ENCODE measurements around the gene PCDHGB3. TPM values are rescaled to one million over a fixed set of nuclear protein-coding genes. Genes with fewer than 3 reads are reported as not detected.

PCDHGB3 gene
- total RNA-seq, 5 donors from 2014 or later (not counting 1 experiment from before 2014, with no cell fraction given) = 0.20 to 0.85 (median 0.41) TPM

GRCh38 chr5:141363952-141364660 is 5.9 kb upstream of the PCDHGB3 start, which contains the start of gene PCDHGA5:
Gene PCDHGA5, plus strand, starts transcription at chr5:141364162. Its CDS starts 169 bp downstream, at chr5:141364331.
- Histone ChIP-seq H3K27ac (ENCODE audit: low read length) (no peak within 1 kb of the TSS), H3K4me1 (ENCODE audit: control insufficient read depth in 1 of 2, extremely low read depth in 1 of 2, insufficient read depth in 2 of 2, low read length in 2 of 2) (no peaks in the 10 kb centered on the region), H3K9me3 (peaks cover 11% of the 10 kb centered on the region), H3K36me3 (ENCODE audit: control insufficient read depth in 2 of 2, extremely low read depth in 1 of 2, insufficient read depth in 1 of 2, low read length in 1 of 2) (peaks cover 0 to 4% of the 10 kb centered on the region in 2 donors), H3K4me3 (ENCODE audit: control insufficient read depth in 1 of 2, extremely low read depth in 1 of 2, low read length in 1 of 2) (peak within 1 kb of the TSS in 1 of 2 donors; percentile 44), H3K27me3 (replicated peaks in 1 of 2; ENCODE audit: control insufficient read depth in 2 of 2, extremely low read depth in 1 of 2, insufficient read depth in 2 of 2, low read length in 1 of 2) (peaks cover 39 to 48% of the 10 kb centered on the region in 2 experiments)
- POLR2A ChIA-PET = no interaction called here
- WGBS (ENCODE audit: insufficient coverage) = 36% methylated on average over 27 of the region's 34 CpGs
- DNase-seq (no peak), ATAC-seq (replicated peaks in 1 of 4) (no peak)
- peaks cover 19 to 44% (median 41%) of the 10 kb centered on the region in 3 donors for H3K9me3 Mint-ChIP-seq
- no peak within 1 kb of the TSS for H3K27ac Mint-ChIP-seq
- peaks cover 66 to 84% of the 10 kb centered on the region in 2 donors for H3K27me3 Mint-ChIP-seq
- H3K4me1 Mint-ChIP-seq = peaks cover 0 to 2% (median 0%) of the 10 kb centered on the region in 3 donors
- H3K4me3 Mint-ChIP-seq = peak within 1 kb of the TSS in 1 of 3 donors; percentile 11
- H3K36me3 Mint-ChIP-seq = peaks cover 20% of the 10 kb centered on the region
- CTCF ChIA-PET = no interaction called here

GRCh38 chr5:141366016-141366896 is 3.8 kb upstream of the PCDHGB3 start:
- H3K27ac ChIP-seq (ENCODE audit: low read length) = no peak overlapping the region
- Mint-ChIP-seq H3K4me1 (peaks cover 7 to 8% (median 7%) of the 10 kb centered on the region in 3 donors), H3K27me3 (peaks cover 66 to 83% of the 10 kb centered on the region in 2 donors), H3K36me3 (peaks cover 12% of the 10 kb centered on the region), H3K4me3 (no peak overlapping the region), H3K27ac (no peak overlapping the region), H3K9me3 (peaks cover 13 to 33% (median 28%) of the 10 kb centered on the region in 3 donors)
- no peak for ATAC-seq (replicated peaks in 1 of 4)
- peaks cover 0 to 8% of the 10 kb centered on the region in 2 donors for H3K36me3 ChIP-seq (ENCODE audit: control insufficient read depth in 2 of 2, extremely low read depth in 1 of 2, insufficient read depth in 1 of 2, low read length in 1 of 2)
- peaks cover 38 to 53% of the 10 kb centered on the region in 2 experiments for H3K27me3 ChIP-seq (replicated peaks in 1 of 2; ENCODE audit: control insufficient read depth in 2 of 2, extremely low read depth in 1 of 2, insufficient read depth in 2 of 2, low read length in 1 of 2)
- 52% methylated on average over 42 of the region's 46 CpGs for WGBS (ENCODE audit: insufficient coverage)
- H3K4me1 ChIP-seq (ENCODE audit: control insufficient read depth in 1 of 2, extremely low read depth in 1 of 2, insufficient read depth in 2 of 2, low read length in 2 of 2) = peaks cover 0 to 4% of the 10 kb centered on the region in 2 experiments
- ChIA-PET POLR2A (no interaction called here), CTCF (no interaction called here)
- H3K4me3 ChIP-seq (ENCODE audit: control insufficient read depth in 1 of 2, extremely low read depth in 1 of 2, low read length in 1 of 2) = peak overlapping the region in 1 of 2 donors; percentile 32
- peaks cover 11% of the 10 kb centered on the region for H3K9me3 ChIP-seq
- DNase-seq = no peak

- H3K27me3 ChIP-seq (replicated peaks in 1 of 2; ENCODE audit: control insufficient read depth in 2 of 2, extremely low read depth in 1 of 2, insufficient read depth in 2 of 2, low read length in 1 of 2) = peaks cover 22 to 61% of the 10 kb centered on the region in 2 experiments
Measured at GRCh38 chr5:141371572-141372475, 1.8 kb downstream of the PCDHGB3 start.

GRCh38 chr5:141373673-141374317 is 3.8 kb downstream of the PCDHGB3 start, which contains the start of gene PCDHGA6:
Gene PCDHGA6, plus strand, starts transcription at chr5:141373891. Its CDS starts 193 bp downstream, at chr5:141374084.
- Histone ChIP-seq H3K27ac (ENCODE audit: low read length) (no peak within 1 kb of the TSS), H3K27me3 (replicated peaks in 1 of 2; ENCODE audit: control insufficient read depth in 2 of 2, extremely low read depth in 1 of 2, insufficient read depth in 2 of 2, low read length in 1 of 2) (peaks cover 19 to 65% of the 10 kb centered on the region in 2 experiments), H3K36me3 (ENCODE audit: control insufficient read depth in 2 of 2, extremely low read depth in 1 of 2, insufficient read depth in 1 of 2, low read length in 1 of 2) (peaks cover 0 to 4% of the 10 kb centered on the region in 2 donors), H3K4me1 (ENCODE audit: control insufficient read depth in 1 of 2, extremely low read depth in 1 of 2, insufficient read depth in 2 of 2, low read length in 2 of 2) (peaks cover 0 to 7% of the 10 kb centered on the region in 2 experiments), H3K4me3 (ENCODE audit: control insufficient read depth in 1 of 2, extremely low read depth in 1 of 2, low read length in 1 of 2) (peak within 1 kb of the TSS in 1 of 2 donors; percentile 55), H3K9me3 (peaks cover 11% of the 10 kb centered on the region)
- no peak for ATAC-seq (replicated peaks in 1 of 4)
- H3K4me3 Mint-ChIP-seq = peak within 1 kb of the TSS; percentile 25 to 42 (median 32)
- H3K27me3 Mint-ChIP-seq = peaks cover 47 to 67% of the 10 kb centered on the region in 2 donors
- no peak within 1 kb of the TSS for H3K27ac Mint-ChIP-seq
- H3K4me1 Mint-ChIP-seq = peaks cover 7 to 9% (median 8%) of the 10 kb centered on the region in 3 donors
- peak in 1 of 35 experiments; percentile 20 for DNase-seq
- ChIA-PET POLR2A (no interaction called here), CTCF (interaction anchor here in 1 of 2 donors (0.8 kb wide), 1 partner anchor 56 kb away, joined by 3 read pairs; no protein-coding TSS in a partner anchor)
- peaks cover 7% of the 10 kb centered on the region for H3K36me3 Mint-ChIP-seq
- peaks cover 5 to 27% (median 23%) of the 10 kb centered on the region in 3 donors for H3K9me3 Mint-ChIP-seq
- WGBS (ENCODE audit: insufficient coverage) = 50% methylated on average over 24 of the region's 27 CpGs

More at GRCh38 chr5:141371572-141372475, 1.8 kb downstream of the PCDHGB3 start:
- H3K9me3 Mint-ChIP-seq = peaks cover 5 to 25% (median 20%) of the 10 kb centered on the region in 3 donors
- peaks cover 6% of the 10 kb centered on the region for H3K36me3 Mint-ChIP-seq
- H3K36me3 ChIP-seq (ENCODE audit: control insufficient read depth in 2 of 2, extremely low read depth in 1 of 2, insufficient read depth in 1 of 2, low read length in 1 of 2) = peaks cover 0 to 4% of the 10 kb centered on the region in 2 donors
- H3K27ac Mint-ChIP-seq = no peak overlapping the region
- POLR2A ChIA-PET = no interaction called here
- no peak overlapping the region for H3K27ac ChIP-seq (ENCODE audit: low read length)
- DNase-seq = no peak
- CTCF ChIA-PET = interaction anchor here (2.1 to 2.5 kb wide), 4 partner anchors 152 to 196 kb away, joined by 7 to 19 read pairs (median 11); no protein-coding TSS in a partner anchor
- H3K27me3 Mint-ChIP-seq = peaks cover 51 to 80% of the 10 kb centered on the region in 2 donors
- H3K4me3 Mint-ChIP-seq = no peak overlapping the region
- peaks cover 0 to 7% of the 10 kb centered on the region in 2 experiments for H3K4me1 ChIP-seq (ENCODE audit: control insufficient read depth in 1 of 2, extremely low read depth in 1 of 2, insufficient read depth in 2 of 2, low read length in 2 of 2)
- 49% methylated on average over 69 of the region's 69 CpGs for WGBS (ENCODE audit: insufficient coverage)
- H3K9me3 ChIP-seq = peaks cover 9% of the 10 kb centered on the region
- H3K4me3 ChIP-seq (ENCODE audit: control insufficient read depth in 1 of 2, extremely low read depth in 1 of 2, low read length in 1 of 2) = peak overlapping the region in 1 of 2 donors; percentile 27
- H3K4me1 Mint-ChIP-seq = peaks cover 7 to 9% (median 8%) of the 10 kb centered on the region in 3 donors
- ATAC-seq (replicated peaks in 1 of 4) = no peak

GRCh38 chr5:141374627-141375026 is 4.6 kb downstream of the PCDHGB3 start:
- H3K4me1 ChIP-seq (ENCODE audit: control insufficient read depth in 1 of 2, extremely low read depth in 1 of 2, insufficient read depth in 2 of 2, low read length in 2 of 2) = peaks cover 0 to 7% of the 10 kb centered on the region in 2 experiments
- no peak overlapping the region for H3K27ac ChIP-seq (ENCODE audit: low read length)
- H3K27me3 Mint-ChIP-seq = peaks cover 50 to 67% of the 10 kb centered on the region in 2 donors
- ChIA-PET POLR2A (no interaction called here), CTCF (interaction anchor here in 1 of 2 donors (0.8 to 1.0 kb wide), 2 partner anchors 46 to 57 kb away, joined by 3 read pairs; no protein-coding TSS in a partner anchor)
- H3K36me3 ChIP-seq (ENCODE audit: control insufficient read depth in 2 of 2, extremely low read depth in 1 of 2, insufficient read depth in 1 of 2, low read length in 1 of 2) = peaks cover 0 to 4% of the 10 kb centered on the region in 2 donors
- H3K4me1 Mint-ChIP-seq = peaks cover 7 to 8% (median 8%) of the 10 kb centered on the region in 3 donors
- WGBS (ENCODE audit: insufficient coverage) = 61% methylated on average over 14 of the region's 14 CpGs
- H3K4me3 ChIP-seq (ENCODE audit: control insufficient read depth in 1 of 2, extremely low read depth in 1 of 2, low read length in 1 of 2) = peak overlapping the region in 1 of 2 donors; percentile 55
- DNase-seq = no peak
- H3K36me3 Mint-ChIP-seq = peaks cover 9% of the 10 kb centered on the region
- H3K4me3 Mint-ChIP-seq = no peak overlapping the region
- no peak overlapping the region for H3K27ac Mint-ChIP-seq
- ATAC-seq (replicated peaks in 1 of 4) = no peak
- H3K9me3 ChIP-seq = peaks cover 11% of the 10 kb centered on the region
- H3K27me3 ChIP-seq (replicated peaks in 1 of 2; ENCODE audit: control insufficient read depth in 2 of 2, extremely low read depth in 1 of 2, insufficient read depth in 2 of 2, low read length in 1 of 2) = peaks cover 16 to 62% of the 10 kb centered on the region in 2 experiments
- peaks cover 5 to 29% (median 29%) of the 10 kb centered on the region in 3 donors for H3K9me3 Mint-ChIP-seq
